HG03196 (cell line): Measurements from ENCODE around the gene ZP1.

Source experiments
- ATAC-seq: cut with Tn5 transposase; IDR thresholded peaks from one replicate; pipeline ENCODE4 v1.9.1; 2021; ENCODE audit not compliant: unreplicated experiment

ZP1 gene

DNA sequence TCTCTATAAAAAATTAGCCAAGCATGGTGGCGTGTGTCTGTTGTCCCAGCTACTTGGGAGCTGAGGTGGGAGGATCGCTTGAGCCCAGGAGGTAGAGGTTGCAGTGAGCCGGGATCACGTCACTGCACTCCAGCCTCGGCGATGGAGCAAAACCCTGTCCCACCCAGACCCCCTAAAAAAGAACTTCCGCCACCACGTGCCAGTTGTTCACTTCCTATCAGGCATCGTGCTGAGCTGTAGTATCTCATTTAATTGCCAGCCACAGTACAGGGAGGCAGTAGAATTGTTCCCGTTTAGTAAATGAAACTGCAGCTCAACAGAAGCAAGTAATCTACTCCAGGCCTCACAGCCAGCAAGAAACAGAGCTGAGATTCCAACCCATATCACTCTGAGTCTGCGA is 53.9 kb downstream of the ZP1 start:
- no peak for ATAC-seq

DNA sequence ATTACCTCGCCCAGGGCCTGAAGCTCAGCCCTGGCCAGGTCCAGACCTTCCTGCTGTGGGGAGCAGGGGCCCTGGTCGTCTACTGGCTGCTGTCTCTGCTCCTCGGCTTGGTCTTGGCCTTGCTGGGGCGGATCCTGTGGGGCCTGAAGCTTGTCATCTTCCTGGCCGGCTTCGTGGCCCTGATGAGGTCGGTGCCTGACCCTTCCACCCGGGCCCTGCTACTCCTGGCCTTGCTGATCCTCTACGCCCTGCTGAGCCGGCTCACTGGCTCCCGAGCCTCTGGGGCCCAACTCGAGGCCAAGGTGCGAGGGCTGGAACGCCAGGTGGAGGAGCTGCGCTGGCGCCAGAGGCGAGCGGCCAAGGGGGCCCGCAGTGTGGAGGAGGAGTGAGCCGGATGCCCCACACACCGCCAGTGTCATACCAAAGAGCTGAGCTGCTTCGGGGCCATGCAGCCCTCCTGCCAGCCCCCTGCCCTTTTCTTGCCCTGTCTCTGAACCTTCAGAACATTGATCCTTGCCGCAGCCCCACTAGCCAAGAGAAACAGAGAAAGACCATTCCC is 54.5 kb downstream of the ZP1 start:
- ATAC-seq, result no peak

GRCh38 chr11:60922906-60923305 is 55.6 kb downstream of the ZP1 start:
- no peak for ATAC-seq

GRCh38 chr11:60923326-60923725 is 56.0 kb downstream of the ZP1 start:
- no peak for ATAC-seq

DNA sequence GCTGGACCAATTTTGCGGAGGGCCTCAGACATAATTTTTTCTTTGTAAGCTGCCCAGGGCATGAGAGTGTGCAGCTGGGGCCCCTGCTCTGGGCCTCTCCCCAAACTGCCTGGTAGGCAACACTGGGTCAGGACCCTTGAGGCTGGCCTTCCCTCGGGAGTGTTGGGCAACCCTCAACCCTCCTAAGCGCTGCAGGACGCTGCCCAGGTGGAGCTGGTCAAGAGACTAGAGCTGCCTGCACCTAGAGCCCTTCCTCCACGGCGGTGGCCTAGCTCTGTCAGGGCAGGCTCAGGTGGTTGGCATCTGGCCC is 56.4 kb downstream of the ZP1 start:
- no peak for ATAC-seq

DNA sequence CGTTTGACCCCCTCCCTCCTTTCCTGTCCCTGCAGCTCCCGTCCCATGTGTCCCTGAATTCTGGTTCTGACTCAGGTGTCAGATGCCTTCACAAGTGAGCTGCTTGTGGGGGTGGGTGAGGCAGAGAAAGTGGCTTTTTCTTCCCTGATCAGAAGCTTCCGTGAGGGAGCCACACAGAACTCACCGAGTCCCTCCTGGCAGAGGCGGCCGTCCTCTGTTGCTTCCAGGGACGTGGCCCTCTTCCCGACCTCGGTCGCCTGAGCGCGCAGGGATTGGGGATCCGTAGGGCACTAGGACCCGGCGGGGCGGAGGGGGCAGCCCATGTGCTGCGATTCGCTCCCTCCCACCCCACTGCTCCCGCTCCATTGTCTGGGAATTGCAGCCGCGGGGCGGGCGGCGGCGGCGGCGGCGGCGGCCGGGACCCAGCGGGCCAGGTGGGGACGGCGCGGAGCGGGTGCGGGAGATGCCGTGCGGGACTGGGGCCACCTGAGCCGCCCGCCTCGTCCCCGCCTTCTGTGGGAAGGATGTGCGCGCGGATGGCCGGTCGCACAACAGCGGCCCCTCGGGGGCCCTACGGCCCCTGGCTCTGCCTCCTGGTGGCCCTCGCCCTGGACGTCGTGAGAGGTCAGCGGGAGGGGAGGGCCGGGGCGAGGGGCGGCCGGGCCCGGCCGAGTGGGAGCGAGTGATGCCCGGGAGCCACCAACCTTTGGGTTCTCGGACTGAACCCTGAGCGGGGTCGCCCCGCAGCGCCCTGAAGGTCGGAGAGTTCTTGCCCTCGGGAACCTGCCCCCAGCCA is 57.0 kb downstream of the ZP1 start, which contains the start of gene TMEM132A:
Gene TMEM132A (plus strand): TSS at position 351 of the 796 bp plus-strand sequence. CDS start 174 bp downstream, at position 525.
- ATAC-seq, result no peak
